Motor neuron (in vitro differentiated cells): ENCODE results near the gene PROM1. TPM values are rescaled to one million over a fixed set of nuclear protein-coding genes. Genes with fewer than 3 reads are reported as not detected.

ENCODE experiments used
- ATAC-seq, 8 experiments: fragments of 200-7000 bp; cut with Tn5 transposase; replicated peaks in 6 of 8; 2 replicates each; pipeline ENCODE4 v1.8.0; 2021; ENCODE audit warnings: mild to moderate bottlenecking in 8 of 8, moderate library complexity in 8 of 8
- H3K27ac ChIP-seq, 2 donors: fragments of 250-450 bp; sonication (Bioruptor Pico); 2 replicates each; pipeline ENCODE4 v1.9.0; 2021; ENCODE audit warnings: antibody characterized with exemption in 2 of 2, mild to moderate bottlenecking in 2 of 2, moderate library complexity in 1 of 2
- H3K4me1 ChIP-seq, 2 donors: fragments of 250-450 bp; sonication (Bioruptor Pico); replicated peaks in 1 of 2; 2 replicates each; pipeline ENCODE4 v1.6.1; 2021; ENCODE audit warnings: antibody characterized with exemption in 2 of 2, mild to moderate bottlenecking in 2 of 2, moderate library complexity in 1 of 2
- H3K4me3 ChIP-seq, 5 donors: fragments of 250-450 bp; sonication (Bioruptor Pico); 2 replicates each; pipeline ENCODE4 v1.9.0; 2021; ENCODE audit warnings: antibody characterized with exemption in 5 of 5, mild to moderate bottlenecking in 5 of 5, moderate library complexity in 4 of 5
- WGBS, 10 experiments: fragments of 450-650 bp; shearing (Covaris generic); methylation state at CpG; one replicate each; pipeline ENCODE4 v1.0.0; 2022; 5-methylcytosine and 5-hydroxymethylcytosine counted together
- in situ Hi-C, 9 experiments: fragments of 400-800 bp; cut with MboI; loops; one replicate each; pipeline ENCODE4 v1.15.0; 2021; ENCODE audit warnings: low sequenced_read_pairs in 9 of 9, low pct_unique_long_range_greater_than_20kb in 2 of 9; ENCODE audit not compliant: unreplicated experiment in 9 of 9
- total RNA-seq, 8 experiments: library from RNA; unstranded; fragments of 300-600 nt; gene quantifications; 2 replicates each; pipeline versions ENCODE4 v1.2.3 to v1.2.4, GENCODE V29; 2022

The PROM1 gene
- total RNA-seq, 8 experiments from 2014 or later, result 1.8 to 45.1 (median 10.1) TPM; not detected in 1

DNA sequence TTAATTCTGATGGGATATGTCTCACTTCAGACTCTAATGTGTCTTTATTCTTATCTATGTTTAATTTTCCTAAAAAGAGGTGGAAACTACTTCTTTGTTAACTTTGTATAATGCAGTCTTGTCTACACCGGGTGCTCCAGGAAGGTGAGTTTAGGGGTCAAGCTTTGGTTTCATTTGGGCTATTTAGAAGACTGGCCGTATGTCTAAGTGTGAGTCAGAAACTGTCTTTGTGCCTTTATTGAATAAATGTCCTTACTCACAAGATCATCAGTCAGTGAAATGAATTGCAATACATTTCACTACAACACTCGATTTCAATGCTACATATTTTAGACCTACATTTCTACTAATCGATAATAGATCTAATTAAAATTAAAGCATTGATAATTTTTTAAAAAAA, 56.2 kb downstream of the PROM1 start:
- in situ Hi-C loops, result loop anchor here (5.0 to 25.0 kb wide), 7 partner anchors 160 to 1435 kb away; no protein-coding TSS in a partner anchor
- Histone ChIP-seq H3K4me1 (peaks cover 16 to 25% of the 10 kb centered on the region in 2 donors), H3K4me3 (no peak overlapping the region), H3K27ac (no peak overlapping the region)
- ATAC-seq, result no peak
- WGBS, 10 experiments, result 17 to 92% (median 76%) methylated on average over 1 to 4 of the region's 4 CpGs

GRCh38 chr4:16027114-16027513, 56.7 kb downstream of the PROM1 start:
- no peak for ATAC-seq
- Histone ChIP-seq H3K4me3 (no peak overlapping the region), H3K27ac (no peak overlapping the region), H3K4me1 (peaks cover 10 to 19% of the 10 kb centered on the region in 2 donors)
- in situ Hi-C loops, result loop anchor here (5.0 to 25.0 kb wide), 7 partner anchors 160 to 1435 kb away; no protein-coding TSS in a partner anchor
- WGBS, 10 experiments, result 31 to 100% (median 96%) methylated on average over 1 to 2 of the region's 2 CpGs; no CpG with 5 or more reads in 2 of the 10 experiments

DNA sequence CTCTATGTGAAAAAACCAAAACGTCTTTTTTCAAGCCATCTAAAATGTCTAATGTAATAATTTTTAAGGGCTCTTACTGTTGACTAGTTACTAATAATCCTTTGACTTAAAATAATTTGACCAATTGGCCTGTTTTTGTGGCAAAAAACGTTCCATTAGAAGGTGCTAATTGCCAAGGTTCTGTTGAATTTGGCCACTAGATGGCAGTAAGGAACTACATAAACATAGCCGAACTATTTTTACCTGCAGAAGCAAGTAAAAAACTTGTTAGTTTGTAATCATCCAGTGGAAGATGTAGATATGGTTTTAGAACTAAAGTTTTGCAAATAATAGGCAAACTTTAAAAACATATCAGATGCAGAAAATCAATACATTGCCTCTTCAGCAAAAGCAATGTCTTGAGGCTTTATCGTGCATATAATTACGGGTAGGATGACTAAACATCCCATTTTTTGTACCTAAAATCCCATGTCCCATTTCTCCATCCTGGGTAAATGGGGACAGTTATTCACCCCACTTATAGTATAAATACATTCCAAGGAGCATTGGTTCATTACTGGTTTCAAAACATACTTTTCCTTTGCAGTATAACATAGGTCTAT, 57.6 kb downstream of the PROM1 start:
- Histone ChIP-seq H3K4me1 (peaks cover 2 to 11% of the 10 kb centered on the region in 2 donors), H3K27ac (no peak overlapping the region), H3K4me3 (no peak overlapping the region)
- ATAC-seq, result peak in 1 of 8 experiments; percentile 25
- WGBS, 10 experiments, result 0 to 59% (median 37%) methylated on average over 1 to 5 of the region's 5 CpGs
- in situ Hi-C loops, result loop anchor here (5.0 to 25.0 kb wide), 7 partner anchors 161 to 1436 kb away; no protein-coding TSS in a partner anchor

DNA sequence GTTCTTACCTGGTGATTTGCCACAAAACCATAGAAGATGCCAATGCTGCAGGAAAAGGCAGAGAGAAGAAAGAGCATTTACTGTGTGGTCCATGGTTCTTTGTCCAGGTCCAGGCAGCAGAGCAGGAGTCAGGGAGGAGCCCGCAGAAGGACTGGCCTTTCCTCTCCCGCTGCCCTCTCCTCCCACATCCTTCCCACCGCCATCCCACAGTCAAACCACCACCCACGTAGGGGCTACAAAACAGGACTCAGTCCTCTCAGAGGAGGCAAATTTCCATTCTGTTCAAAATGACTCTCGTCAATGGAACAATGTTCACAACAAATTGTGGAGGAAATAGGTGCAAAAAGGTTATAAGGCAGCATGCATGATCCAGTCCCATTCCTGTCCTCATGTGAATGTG, 58.6 kb downstream of the PROM1 start:
- no peak for ATAC-seq
- in situ Hi-C loops, result loop anchor here (5.0 to 25.0 kb wide), 7 partner anchors 162 to 1437 kb away; no protein-coding TSS in a partner anchor
- H3K4me1 ChIP-seq, result peaks cover 0 to 4% of the 10 kb centered on the region in 2 donors
- H3K4me3 ChIP-seq, result no peak overlapping the region
- 57 to 98% (median 88%) methylated on average over 1 to 5 of the region's 5 CpGs; no CpG with 5 or more reads in 4 of the 10 experiments for WGBS, 10 experiments
- no peak overlapping the region for H3K27ac ChIP-seq

DNA sequence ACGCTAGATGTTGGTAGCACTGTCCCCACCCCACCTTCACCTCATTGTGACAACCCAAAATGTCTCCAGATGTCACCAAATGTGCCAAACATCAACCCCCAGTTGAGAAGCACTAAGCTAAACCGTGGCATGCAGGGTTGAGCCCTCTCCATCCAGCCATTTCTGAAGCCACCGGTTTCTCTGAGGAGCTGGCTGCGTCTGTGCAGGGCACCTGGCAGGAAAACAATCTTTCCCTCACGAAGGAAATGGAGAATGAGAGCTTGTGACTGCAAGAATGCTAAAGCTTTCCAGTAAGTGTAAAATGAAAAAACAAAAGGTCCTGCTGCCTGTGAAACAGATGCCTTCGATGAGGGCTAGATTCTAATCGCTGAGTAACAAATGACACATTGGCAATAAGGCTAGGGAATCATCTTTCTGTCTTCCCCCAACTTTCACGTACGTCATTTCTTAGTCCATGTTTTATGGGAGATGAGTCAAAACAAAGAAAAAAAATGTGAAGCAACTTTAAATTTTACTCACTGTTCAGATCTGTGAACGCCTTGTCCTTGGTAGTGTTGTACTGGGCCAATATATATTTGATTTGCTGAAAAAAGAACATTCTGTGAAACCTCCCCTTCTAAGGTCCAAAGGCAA, 59.9 kb downstream of the PROM1 start:
- Histone ChIP-seq H3K4me1 (peaks cover 0 to under 1% of the 10 kb centered on the region in 2 donors), H3K27ac (no peak overlapping the region), H3K4me3 (no peak overlapping the region)
- in situ Hi-C loops, result loop anchor here in 5 of 9 experiments (10.0 to 25.0 kb wide), 3 partner anchors 171 to 537 kb away; no protein-coding TSS in a partner anchor
- WGBS, 10 experiments, result 6 to 100% (median 84%) methylated on average over 1 to 10 of the region's 10 CpGs; no CpG with 5 or more reads in 2 of the 10 experiments
- peak in 3 of 8 experiments; percentile 26 to 50 (median 30) for ATAC-seq

DNA sequence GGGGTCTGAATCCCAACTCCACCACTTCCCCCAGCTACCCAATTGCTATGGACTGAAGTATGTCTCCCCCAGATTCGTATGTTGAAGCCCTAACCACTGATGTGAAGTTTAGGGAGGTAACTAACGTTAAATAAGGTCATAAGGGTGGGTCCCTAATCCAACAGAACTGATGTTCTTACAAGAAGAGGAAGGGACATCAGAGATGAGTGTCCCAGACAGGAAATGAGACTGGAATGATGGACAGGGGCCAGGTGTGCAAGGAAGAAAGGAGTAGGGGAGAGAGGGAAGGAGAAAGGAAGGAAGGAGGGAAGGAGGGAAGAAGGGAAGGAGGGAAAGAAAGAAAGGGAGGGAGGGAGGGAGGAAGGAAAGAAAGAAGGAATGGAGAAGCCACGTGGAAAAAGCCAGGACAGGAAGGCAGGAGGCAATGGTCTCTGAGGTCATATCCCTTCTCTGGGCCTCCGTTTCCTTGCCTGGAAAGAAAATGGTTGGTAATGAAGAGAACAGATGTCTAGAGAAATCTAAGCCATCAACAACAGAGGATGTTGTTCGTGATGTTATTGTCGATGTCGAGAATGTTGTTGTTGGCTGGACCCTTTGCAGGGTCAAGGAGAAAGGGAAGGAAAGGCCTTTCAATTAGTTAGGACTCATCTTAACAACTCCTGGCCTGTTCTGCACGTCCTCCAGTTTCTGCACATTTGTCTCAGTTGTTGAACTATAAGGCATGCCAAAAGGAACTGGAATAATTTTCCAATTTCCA, 61.8 kb downstream of the PROM1 start:
- ATAC-seq, result no peak
- Histone ChIP-seq H3K27ac (no peak overlapping the region), H3K4me1 (no peaks in the 10 kb centered on the region), H3K4me3 (no peak overlapping the region)
- in situ Hi-C loops, result loop anchor here in 5 of 9 experiments (10.0 to 25.0 kb wide), 3 partner anchors 173 to 535 kb away; no protein-coding TSS in a partner anchor
- WGBS, 10 experiments, result 39 to 100% (median 88%) methylated on average over 2 to 8 of the region's 8 CpGs; no CpG with 5 or more reads in 2 of the 10 experiments

DNA sequence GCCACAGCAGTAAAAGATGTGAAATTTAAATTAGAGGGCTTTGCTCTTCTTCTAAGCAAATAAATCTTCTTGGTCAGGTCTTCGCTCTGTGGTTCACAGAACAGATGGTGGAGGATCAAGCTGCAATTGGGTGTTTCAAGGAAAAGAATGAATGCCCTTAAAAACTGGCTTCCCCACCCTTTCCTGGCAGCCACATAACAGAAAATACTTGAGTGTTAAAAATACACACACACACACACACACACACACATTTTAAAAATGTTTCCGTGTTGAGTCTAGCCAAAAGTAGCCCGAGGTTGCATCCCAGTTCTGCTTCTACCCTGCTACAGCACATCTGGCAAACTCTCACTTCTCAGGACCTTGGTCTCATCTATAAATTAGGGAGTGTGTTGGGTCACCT, 64.2 kb downstream of the PROM1 start:
- peak in 3 of 8 experiments; percentile 84 to 87 (median 86) for ATAC-seq
- H3K4me3 ChIP-seq, result no peak overlapping the region
- no peaks in the 10 kb centered on the region for H3K4me1 ChIP-seq
- in situ Hi-C loops, result loop anchor here in 5 of 9 experiments (10.0 to 25.0 kb wide), 3 partner anchors 175 to 532 kb away; no protein-coding TSS in a partner anchor
- H3K27ac ChIP-seq, result no peak overlapping the region
- WGBS, 10 experiments, result 0 to 100% (median 50%) methylated on average over 1 to 3 of the region's 3 CpGs; no CpG with 5 or more reads in 5 of the 10 experiments

DNA sequence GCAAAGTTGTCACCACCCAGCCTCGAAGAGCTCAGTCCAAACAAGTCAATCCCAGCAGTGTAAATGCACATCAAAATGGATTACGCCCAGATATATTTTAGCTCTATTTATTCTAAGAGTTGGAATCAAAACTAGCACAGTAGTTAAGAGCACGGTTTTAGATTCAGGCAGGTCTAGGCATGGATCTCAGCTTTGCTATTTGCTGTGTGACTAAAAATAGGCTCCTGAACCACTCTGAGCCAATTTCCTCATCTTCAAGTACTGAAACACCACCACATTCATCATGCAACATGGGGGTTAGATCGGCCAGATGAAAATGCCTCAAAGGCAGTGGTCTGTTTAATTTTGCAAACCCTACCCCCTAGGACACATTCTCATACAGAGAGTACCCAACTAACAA, 65.0 kb downstream of the PROM1 start:
- no peaks in the 10 kb centered on the region for H3K4me1 ChIP-seq
- H3K27ac ChIP-seq, result no peak overlapping the region
- ATAC-seq, result no peak
- H3K4me3 ChIP-seq, result no peak overlapping the region
- in situ Hi-C loops, result loop anchor here in 2 of 9 experiments (25.0 kb wide), 1 partner anchor 532 kb away; no protein-coding TSS in a partner anchor
- 29 to 100% (median 84%) methylated on average over 1 to 4 of the region's 4 CpGs; no CpG with 5 or more reads in 3 of the 10 experiments for WGBS, 10 experiments

DNA sequence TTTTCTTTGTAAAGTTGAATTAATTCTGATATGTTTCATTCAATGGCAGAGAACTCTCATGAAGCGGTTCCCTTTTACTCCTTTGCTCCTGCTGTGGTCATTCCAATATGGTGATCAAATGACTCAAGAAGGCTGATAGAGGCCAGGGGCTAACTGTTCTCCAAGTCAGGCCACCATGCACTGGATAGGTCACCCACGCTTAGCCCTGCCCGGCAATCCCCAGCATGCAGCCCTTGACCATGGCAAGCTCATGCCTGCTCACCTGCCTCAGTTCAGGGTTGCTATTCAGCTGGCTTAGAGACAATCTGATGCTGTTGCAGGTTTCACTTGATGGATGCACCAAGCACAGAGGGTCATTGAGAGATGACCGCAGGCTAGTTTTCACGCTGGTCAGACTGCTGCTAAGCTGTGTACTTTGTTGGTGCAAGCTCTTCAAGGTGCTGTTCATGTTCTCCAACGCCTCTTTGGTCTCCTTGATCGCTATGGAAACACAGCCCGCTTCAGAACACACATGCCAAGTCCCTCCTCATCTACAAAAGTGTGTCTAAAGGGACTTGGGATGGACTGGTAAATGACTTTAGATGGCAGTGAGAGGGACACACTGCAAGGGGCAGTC, 65.7 kb downstream of the PROM1 start:
- H3K27ac ChIP-seq, result no peak overlapping the region
- ATAC-seq, result no peak
- WGBS, 10 experiments, result 36 to 100% (median 95%) methylated on average over 1 to 7 of the region's 8 CpGs
- in situ Hi-C loops, result loop anchor here in 2 of 9 experiments (25.0 kb wide), 1 partner anchor 531 kb away; no protein-coding TSS in a partner anchor
- no peaks in the 10 kb centered on the region for H3K4me1 ChIP-seq
- no peak overlapping the region for H3K4me3 ChIP-seq

DNA sequence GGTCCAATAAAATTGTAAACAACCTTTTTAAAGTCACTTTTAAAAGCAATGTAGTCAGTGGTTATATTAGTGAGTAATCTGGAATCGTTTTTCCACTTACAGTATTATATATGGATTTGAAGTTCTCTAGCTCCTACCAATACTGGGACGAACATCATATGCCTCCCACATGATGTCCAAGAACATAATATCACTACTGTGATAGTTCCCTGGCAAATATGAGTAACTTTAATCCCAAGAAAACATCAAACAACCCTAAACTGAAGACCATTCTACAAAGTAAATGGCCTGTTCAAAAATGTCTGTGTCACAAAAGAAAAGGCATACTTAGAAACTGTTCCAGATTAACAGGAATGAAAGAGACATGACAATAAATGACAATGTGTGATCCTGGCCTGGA, 67.3 kb downstream of the PROM1 start:
- no peak for ATAC-seq
- H3K4me1 ChIP-seq, result no peaks in the 10 kb centered on the region
- WGBS, 10 experiments, result 0 to 100% (median 75%) methylated on average over 1 to 2 of the region's 2 CpGs; no CpG with 5 or more reads in 1 of the 10 experiments
- in situ Hi-C loops, result loop anchor here in 2 of 9 experiments (25.0 kb wide), 1 partner anchor 529 kb away; no protein-coding TSS in a partner anchor
- H3K4me3 ChIP-seq, result no peak overlapping the region
- H3K27ac ChIP-seq, result no peak overlapping the region

DNA sequence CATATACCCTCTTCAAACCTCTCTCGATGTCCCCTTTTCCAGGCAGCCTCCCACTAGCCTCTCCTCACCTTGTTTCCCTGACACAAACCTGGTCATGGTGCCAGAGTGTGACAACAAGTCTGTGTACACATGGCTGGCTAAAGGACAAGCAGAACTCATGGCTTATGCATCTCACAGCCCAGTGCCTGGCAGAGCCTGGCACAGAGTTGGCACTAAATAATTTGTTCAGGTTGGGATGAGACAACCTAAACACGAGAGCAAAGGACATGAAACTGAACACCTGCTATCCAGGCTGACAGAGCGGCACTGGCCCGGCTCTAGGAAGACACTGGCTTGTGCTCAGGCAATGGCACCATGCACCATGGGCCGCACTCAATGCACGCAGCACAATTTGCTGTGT, 72.7 kb downstream of the PROM1 start:
- Histone ChIP-seq H3K27ac (no peak overlapping the region), H3K4me1 (peaks cover 0 to 10% of the 10 kb centered on the region in 2 donors), H3K4me3 (no peak overlapping the region)
- ATAC-seq, result no peak
- in situ Hi-C loops, result loop anchor here in 2 of 9 experiments (25.0 kb wide), 1 partner anchor 524 kb away; no protein-coding TSS in a partner anchor
- WGBS, 10 experiments, result 14 to 100% (median 90%) methylated on average over 1 to 5 of the region's 6 CpGs; no CpG with 5 or more reads in 3 of the 10 experiments

DNA sequence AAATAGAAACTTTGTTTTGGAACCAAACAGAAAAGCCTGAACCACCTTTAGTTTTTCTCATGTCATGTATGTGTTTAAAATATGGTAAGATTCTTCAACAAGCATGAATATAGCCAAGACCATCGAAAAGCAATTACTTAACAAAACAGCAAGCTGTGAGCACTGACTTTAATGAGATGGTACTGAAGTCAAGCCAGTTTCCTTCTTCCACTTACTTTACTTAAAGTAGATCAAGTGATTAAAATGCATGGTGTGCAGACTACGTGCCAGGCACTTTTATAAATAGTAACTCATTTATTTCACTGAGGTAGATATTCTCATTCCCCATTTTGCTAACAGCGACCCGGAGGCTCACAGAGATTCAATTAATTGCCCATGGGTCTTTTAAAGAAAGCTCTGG, 74.7 kb downstream of the PROM1 start:
- H3K4me3 ChIP-seq, result no peak overlapping the region
- H3K27ac ChIP-seq, result no peak overlapping the region
- H3K4me1 ChIP-seq, result peaks cover 0 to 10% of the 10 kb centered on the region in 2 donors
- no peak for ATAC-seq
- in situ Hi-C loops, result loop anchor here in 2 of 9 experiments (25.0 kb wide), 1 partner anchor 522 kb away; no protein-coding TSS in a partner anchor
- 54 to 100% (median 92%) methylated on average over 1 to 4 of the region's 4 CpGs; no CpG with 5 or more reads in 1 of the 10 experiments for WGBS, 10 experiments
